Mammary epithelial cell (primary cell): ENCODE data around the gene AACS.

Experiments used
- EZH2 ChIP-seq: IDR thresholded peaks from 2 replicates; pipeline ENCODE4 v1.6.1; 2012; ENCODE audit warnings: low read length, inconsistent platforms, borderline replicate concordance
- TF ChIP-seq, protein P1 (sequence below), 2 donors: IDR thresholded peaks in 1 of 2; conservative IDR thresholded peaks in 1 of 2; 2 replicates each; pipeline ENCODE4 v1.5.1; 2011 to 2012; ENCODE audit warnings: inconsistent platforms in 2 of 2, low read length in 2 of 2, mild to moderate bottlenecking in 2 of 2, control low read depth in 1 of 2, low read depth in 1 of 2; ENCODE audit not compliant: insufficient read depth in 1 of 2; ENCODE audit errors: extremely low read depth in 1 of 2

DNA sequence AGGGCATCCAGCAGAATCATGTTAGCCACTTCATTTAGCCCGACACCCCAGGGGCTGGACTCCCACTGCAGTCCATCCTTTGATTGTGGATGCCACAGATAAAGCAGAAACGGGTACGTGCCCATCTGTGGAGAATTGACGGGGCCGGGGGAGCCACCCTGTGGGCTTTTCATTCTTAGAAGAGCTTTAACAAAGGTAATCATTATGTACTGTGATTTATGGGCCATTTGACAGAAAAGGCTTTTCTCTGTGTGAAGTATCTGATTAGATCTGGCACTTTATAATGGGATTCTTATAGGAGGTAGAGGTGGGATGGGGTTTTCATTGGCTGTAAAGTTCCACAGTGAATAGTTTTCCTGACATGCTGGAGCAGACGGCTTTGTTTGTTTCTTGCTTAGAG is 40.4 kb downstream of the AACS start:
- TF ChIP-seq, protein P1, sequence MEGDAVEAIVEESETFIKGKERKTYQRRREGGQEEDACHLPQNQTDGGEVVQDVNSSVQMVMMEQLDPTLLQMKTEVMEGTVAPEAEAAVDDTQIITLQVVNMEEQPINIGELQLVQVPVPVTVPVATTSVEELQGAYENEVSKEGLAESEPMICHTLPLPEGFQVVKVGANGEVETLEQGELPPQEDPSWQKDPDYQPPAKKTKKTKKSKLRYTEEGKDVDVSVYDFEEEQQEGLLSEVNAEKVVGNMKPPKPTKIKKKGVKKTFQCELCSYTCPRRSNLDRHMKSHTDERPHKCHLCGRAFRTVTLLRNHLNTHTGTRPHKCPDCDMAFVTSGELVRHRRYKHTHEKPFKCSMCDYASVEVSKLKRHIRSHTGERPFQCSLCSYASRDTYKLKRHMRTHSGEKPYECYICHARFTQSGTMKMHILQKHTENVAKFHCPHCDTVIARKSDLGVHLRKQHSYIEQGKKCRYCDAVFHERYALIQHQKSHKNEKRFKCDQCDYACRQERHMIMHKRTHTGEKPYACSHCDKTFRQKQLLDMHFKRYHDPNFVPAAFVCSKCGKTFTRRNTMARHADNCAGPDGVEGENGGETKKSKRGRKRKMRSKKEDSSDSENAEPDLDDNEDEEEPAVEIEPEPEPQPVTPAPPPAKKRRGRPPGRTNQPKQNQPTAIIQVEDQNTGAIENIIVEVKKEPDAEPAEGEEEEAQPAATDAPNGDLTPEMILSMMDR (conservative IDR thresholded peaks at IDR 0.05 in 1 of 2, IDR thresholded peaks at IDR 0.05 in 1 of 2; ENCODE audit: extremely low read depth in 1 of 2, insufficient read depth in 1 of 2, low read depth in 1 of 2, low read length in 2 of 2): no peak
- no peak for TF ChIP-seq EZH2
